K562 (cell line): Measurements from ENCODE around the gene TAS1R3. TPM values are rescaled to one million over a fixed set of nuclear protein-coding genes. Genes with fewer than 3 reads are reported as not detected.
A peak's percentile ranks its signal among the peaks of the same experiment; 100 is the strongest.

Experiments
- CHD1 ChIP-seq: fragments of 200-600 bp; sonication (generic); IDR thresholded peaks from one replicate; pipeline ENCODE4 v1.6.1; 2012; ENCODE audit warnings: mild to moderate bottlenecking, moderate library complexity, low read length, inconsistent platforms
- ERF ChIP-seq: fragments of 450-650 bp; formaldehyde crosslinking; IDR thresholded peaks from 2 replicates; pipeline ENCODE4 v1.4.0; 2020; ENCODE audit warnings: mild to moderate bottlenecking, mixed read lengths
- FOSL1 ChIP-seq: fragments of 200-800 bp; sonication (Bioruptor generic); conservative IDR thresholded peaks from 2 replicates; pipeline ENCODE4 v1.6.1; 2016; ENCODE audit warnings: missing genetic modification characterization, missing compliant biosample characterization
- FOXA1 ChIP-seq: fragments of 450-650 bp; IDR thresholded peaks from 2 replicates; pipeline ENCODE4 v1.6.1; 2016; ENCODE audit warnings: mild to moderate bottlenecking, borderline replicate concordance
- FUS ChIP-seq: fragments of 200-400 bp; formaldehyde crosslinking; optimal IDR thresholded peaks from 2 replicates; pipeline ENCODE3; 2017; ENCODE audit warnings: low read depth, low read length
- HMG20A ChIP-seq: fragments of 450-650 bp; formaldehyde crosslinking; conservative IDR thresholded peaks from 2 replicates; pipeline ENCODE4 v1.4.0; 2020; ENCODE audit warnings: mild to moderate bottlenecking, mixed read lengths
- KAT7 ChIP-seq: sonication (generic); formaldehyde crosslinking; IDR thresholded peaks from 2 replicates; pipeline ENCODE4 v1.8.0; 2022; ENCODE audit warnings: missing genetic modification reagents, mild to moderate bottlenecking, borderline replicate concordance
- KAT8 ChIP-seq: fragments of 450-650 bp; IDR thresholded peaks from 2 replicates; pipeline ENCODE4 v1.6.1; 2016; ENCODE audit warnings: low read depth, mild to moderate bottlenecking
- MAZ ChIP-seq, 2 experiments: fragments of 450-650 bp in 1 of 2; sonication (generic) in 1 of 2; formaldehyde crosslinking; IDR thresholded peaks in 1 of 2; conservative IDR thresholded peaks in 1 of 2; 2 replicates each; pipeline versions ENCODE4 v1.4.0 to v1.5.0; 2020; ENCODE audit warnings: mild to moderate bottlenecking in 1 of 2, missing genetic modification reagents in 1 of 2
- MTF1 ChIP-seq: fragments of 250-450 bp; sonication (Bioruptor Pico); IDR thresholded peaks from 2 replicates; pipeline ENCODE4 v1.9.0; 2021; ENCODE audit warnings: moderate library complexity, mild to moderate bottlenecking, inconsistent platforms, borderline replicate concordance
- PCBP1 ChIP-seq: fragments of 200-400 bp; formaldehyde crosslinking; IDR thresholded peaks from 2 replicates; pipeline ENCODE4 v1.6.1; 2018; ENCODE audit warnings: mild to moderate bottlenecking, low read depth, low read length; ENCODE audit not compliant: poor library complexity, severe bottlenecking
- PHB2 ChIP-seq: fragments of 450-650 bp; IDR thresholded peaks from 2 replicates; pipeline ENCODE4 v1.6.1; 2017; ENCODE audit warnings: low read depth
- RBM25 ChIP-seq: fragments of 200-400 bp; formaldehyde crosslinking; IDR thresholded peaks from 2 replicates; pipeline ENCODE4 v1.6.1; 2018; ENCODE audit warnings: low read length, low read depth, moderate library complexity; ENCODE audit not compliant: severe bottlenecking
- RBM34 ChIP-seq: fragments of 200-400 bp; formaldehyde crosslinking; IDR thresholded peaks from 2 replicates; pipeline ENCODE4 v1.6.1; 2018; ENCODE audit warnings: low read length, borderline replicate concordance; ENCODE audit not compliant: insufficient read depth
- RHOXF2B ChIP-seq: fragments of 250-450 bp; sonication (Bioruptor Pico); conservative IDR thresholded peaks from 2 replicates; pipeline ENCODE4 v1.5.1; 2021
- TAF1 ChIP-seq: IDR thresholded peaks from 2 replicates; pipeline ENCODE4 v1.6.1; 2011; ENCODE audit warnings: mild to moderate bottlenecking, low read length, moderate library complexity; ENCODE audit not compliant: insufficient read depth, control insufficient read depth, severe bottlenecking; ENCODE audit errors: extremely low read depth
- TOE1 ChIP-seq, 2 experiments: fragments of 450-650 bp in 1 of 2; sonication (generic) in 1 of 2; formaldehyde crosslinking in 1 of 2; IDR thresholded peaks; 2 replicates each; pipeline versions ENCODE4 v1.7.1 to v1.8.0; 2016 to 2022; ENCODE audit warnings: borderline replicate concordance in 2 of 2, mild to moderate bottlenecking in 2 of 2, antibody characterized with exemption in 1 of 2, inconsistent platforms in 1 of 2, low read depth in 1 of 2, missing genetic modification reagents in 1 of 2, moderate library complexity in 1 of 2
- TRIM25 ChIP-seq: fragments of 450-650 bp; IDR thresholded peaks from 2 replicates; pipeline ENCODE4 v1.7.0; 2016; ENCODE audit warnings: borderline replicate concordance
- XRCC4 ChIP-seq: IDR thresholded peaks from one replicate; pipeline ENCODE4 v1.6.1; 2011; ENCODE audit not compliant: insufficient read depth, insufficient read length; ENCODE audit errors: extremely low read depth
- YY1 ChIP-seq, 3 experiments: IDR thresholded peaks; 2 replicates each; pipeline ENCODE4 v1.6.1; 2011; ENCODE audit warnings: low read length in 2 of 3, mild to moderate bottlenecking in 2 of 3, moderate library complexity in 2 of 3, borderline replicate concordance in 1 of 3, control low read depth in 1 of 3, low read depth in 1 of 3; ENCODE audit not compliant: insufficient read depth in 3 of 3, insufficient replicate concordance in 2 of 3, control insufficient read depth in 1 of 3, insufficient read length in 1 of 3; ENCODE audit errors: extremely low read depth in 1 of 3
- ZNF124 ChIP-seq: sonication (generic); formaldehyde crosslinking; IDR thresholded peaks from 2 replicates; pipeline ENCODE4 v1.8.1; 2022; ENCODE audit warnings: missing genetic modification reagents
- ZNF316 ChIP-seq: fragments of 450-650 bp; IDR thresholded peaks from 2 replicates; pipeline ENCODE4 v1.6.1; 2016
- ZNF384 ChIP-seq: IDR thresholded peaks from 2 replicates; pipeline ENCODE4 v1.6.1; 2012; ENCODE audit warnings: low read depth, low read length, improper control_type of control experiment
- ZNF639 ChIP-seq, 2 experiments: fragments of 200-800 bp in 1 of 2; sonication (Bioruptor generic) in 1 of 2; sonication (generic) in 1 of 2; formaldehyde crosslinking in 1 of 2; IDR thresholded peaks in 1 of 2; conservative IDR thresholded peaks in 1 of 2; 2 replicates each; pipeline versions ENCODE4 v1.5.0 to v1.6.1; 2016 to 2020; ENCODE audit warnings: missing compliant biosample characterization in 1 of 2, missing genetic modification characterization in 1 of 2, missing genetic modification reagents in 1 of 2
- polyA plus RNA-seq, 8 experiments: library from polyadenylated mRNA; depleted of rRNA in 4 of 8; stranded (reverse) in 5 of 8; unstranded in 3 of 8; fragments of >200 nt; fragmentation: Nextera tagmentation in 2 of 8; fragmentation: Illumina TruSeq in 1 of 8; extraction: Ambion mirVana in 2 of 8; extraction: Trizol in 1 of 8; gene quantifications; 2 replicates each; pipeline versions ENCODE4 v1.2.1 to v1.2.3, GENCODE V29; 2011 to 2014; ENCODE audit warnings: inconsistent platforms in 1 of 8, missing spikeins in 1 of 8
- total RNA-seq, 7 experiments: library from RNA; depleted of rRNA in 6 of 7; stranded (reverse); fragments of >200 nt in 6 of 7; fragmentation: Illumina TruSeq in 2 of 7; extraction: Trizol in 2 of 7; gene quantifications; 2 replicates each; pipeline versions ENCODE4 v1.2.1 to v1.2.3, GENCODE V29; 2011 to 2021; ENCODE audit warnings: low replicate concordance in 1 of 7

The TAS1R3 gene
- total and polyA plus RNA-seq, 9 of the 15 experiments (the other 6 are each of a cell fraction or from before 2014, with no cell fraction given): 0.07 to 0.13 TPM; not detected in 7

DNA sequence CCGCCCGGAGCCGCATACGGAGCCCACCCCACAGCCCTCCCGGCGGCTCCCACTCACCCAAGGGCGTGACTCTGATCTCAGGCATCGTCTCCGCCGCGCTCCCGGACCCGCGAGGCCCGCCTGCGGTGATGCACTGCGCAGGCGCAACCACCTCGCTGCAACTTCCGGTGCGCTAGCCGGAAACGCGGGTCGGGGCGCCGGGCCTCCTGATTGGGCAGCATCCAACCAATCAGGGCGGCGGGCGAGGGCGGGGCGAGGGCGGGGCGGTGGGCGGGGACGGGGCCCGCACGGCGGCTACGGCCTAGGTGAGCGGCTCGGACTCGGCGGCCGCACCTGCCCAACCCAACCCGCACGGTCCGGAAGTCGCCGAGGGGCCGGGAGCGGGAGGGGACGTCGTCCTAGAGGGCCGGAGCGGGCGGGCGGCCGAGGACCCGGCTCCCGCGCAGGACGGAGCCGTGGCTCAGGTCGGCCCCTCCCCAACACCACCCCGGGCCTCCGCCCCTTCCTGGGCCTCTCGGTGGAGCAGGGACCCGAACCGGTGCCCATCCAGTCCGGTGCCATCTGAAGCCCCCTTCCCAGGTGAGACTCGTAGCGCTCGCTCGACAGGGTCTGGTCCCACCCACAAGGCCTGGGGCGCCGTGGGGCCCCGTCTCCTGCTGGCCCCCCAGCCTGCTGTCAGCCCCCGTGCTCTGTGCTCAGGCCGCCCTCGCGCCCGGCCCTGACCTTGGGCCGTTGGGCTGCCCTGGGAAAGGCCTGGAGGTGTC lies 6.4 kb upstream of the TAS1R3 start, which contains the start of the genes CPTP and INTS11 (continued):
- TF ChIP-seq TRIM25 (no peak), RHOXF2B (CRISPR knock-in tag) (no peak), XRCC4 (no peak), ZNF639 (CRISPR knock-in tag; conservative IDR thresholded peaks at IDR 0.05 in 1 of 2, IDR thresholded peaks at IDR 0.05 in 1 of 2) (no peak; a peak in 1 of 4 replicates), KAT8 (no peak), RBM34 (0 out of 2 replicates have a peak, but pooled peaks have one; percentile 5), PCBP1 (peak; percentile 62), FUS (no peak), HMG20A (CRISPR knock-in tag) (no peak), YY1 (IDR thresholded peaks at IDR 0.05; ENCODE audit: borderline replicate concordance in 1 of 3, control insufficient read depth in 1 of 3, extremely low read depth in 1 of 3, insufficient read depth in 3 of 3, insufficient read length in 1 of 3, insufficient replicate concordance in 2 of 3, low read depth in 1 of 3, low read length in 2 of 3) (no peak), ERF (CRISPR knock-in tag) (0 out of 2 replicates have a peak, but pooled peaks have one; percentile 39), ZNF384 (no peak), PHB2 (no peak), FOSL1 (tag) (no peak), CHD1 (peak; percentile 66), ZNF124 (CRISPR knock-in tag) (no peak), MTF1 (no peak), FOXA1 (no peak), TAF1 (peak; percentile 71), MAZ (CRISPR knock-in tag; conservative IDR thresholded peaks at IDR 0.05 in 1 of 2, IDR thresholded peaks at IDR 0.05 in 1 of 2) (peak; percentile 7 to 70; a peak in 2 of 4 replicates), RBM25 (no peak), ZNF316 (no peak), TOE1 (IDR thresholded peaks at IDR 0.05; ENCODE audit: borderline replicate concordance) (no peak), TOE1 (CRISPR knock-in tag; IDR thresholded peaks at IDR 0.05; ENCODE audit: borderline replicate concordance, low read depth) (no peak), KAT7 (peak; percentile 58; the same call in 1 of the 2 replicates)
